ENCODE data around the gene GINS2. TPM values are rescaled to one million over a fixed set of nuclear protein-coding genes. Genes with fewer than 3 reads are reported as not detected.

The GINS2 gene
- total RNA-seq, 1 donor from 2014 or later, result not detected

GRCh38 chr16:85658504-85659326 is 30.0 kb downstream of the GINS2 start:
- Histone ChIP-seq H3K27ac (no peak overlapping the region), H3K9me3 (no peaks in the 10 kb centered on the region), H3K27me3 (no peaks in the 10 kb centered on the region), H3K4me1 (no peaks in the 10 kb centered on the region), H3K36me3 (peaks cover 66 to 84% of the 10 kb centered on the region in 2 donors), H3K4me3 (no peak overlapping the region)
- TF ChIP-seq, protein P1, sequence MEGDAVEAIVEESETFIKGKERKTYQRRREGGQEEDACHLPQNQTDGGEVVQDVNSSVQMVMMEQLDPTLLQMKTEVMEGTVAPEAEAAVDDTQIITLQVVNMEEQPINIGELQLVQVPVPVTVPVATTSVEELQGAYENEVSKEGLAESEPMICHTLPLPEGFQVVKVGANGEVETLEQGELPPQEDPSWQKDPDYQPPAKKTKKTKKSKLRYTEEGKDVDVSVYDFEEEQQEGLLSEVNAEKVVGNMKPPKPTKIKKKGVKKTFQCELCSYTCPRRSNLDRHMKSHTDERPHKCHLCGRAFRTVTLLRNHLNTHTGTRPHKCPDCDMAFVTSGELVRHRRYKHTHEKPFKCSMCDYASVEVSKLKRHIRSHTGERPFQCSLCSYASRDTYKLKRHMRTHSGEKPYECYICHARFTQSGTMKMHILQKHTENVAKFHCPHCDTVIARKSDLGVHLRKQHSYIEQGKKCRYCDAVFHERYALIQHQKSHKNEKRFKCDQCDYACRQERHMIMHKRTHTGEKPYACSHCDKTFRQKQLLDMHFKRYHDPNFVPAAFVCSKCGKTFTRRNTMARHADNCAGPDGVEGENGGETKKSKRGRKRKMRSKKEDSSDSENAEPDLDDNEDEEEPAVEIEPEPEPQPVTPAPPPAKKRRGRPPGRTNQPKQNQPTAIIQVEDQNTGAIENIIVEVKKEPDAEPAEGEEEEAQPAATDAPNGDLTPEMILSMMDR (IDR thresholded peaks at IDR 0.05), result no peak
- intact Hi-C loops (cut with DNase I), result no loop called here
- no peak for DNase-seq (ENCODE audit: low spot score in 2 of 2)

- peaks cover 4 to 5% of the 10 kb centered on the region in 2 donors for H3K4me1 ChIP-seq
- H3K4me3 ChIP-seq, result no peak overlapping the region
- TF ChIP-seq, protein P1 (IDR thresholded peaks at IDR 0.05), result no peak
- H3K36me3 ChIP-seq, result peaks cover 59 to 77% of the 10 kb centered on the region in 2 donors
- H3K27ac ChIP-seq, result no peak overlapping the region
- DNase-seq (ENCODE audit: low spot score in 2 of 2), result no peak
- no peaks in the 10 kb centered on the region for H3K27me3 ChIP-seq
- intact Hi-C loops (cut with DNase I), result no loop called here
- no peaks in the 10 kb centered on the region for H3K9me3 ChIP-seq
These were observed 30.8 kb downstream of the GINS2 start for GRCh38 chr16:85657996-85658395.

DNA sequence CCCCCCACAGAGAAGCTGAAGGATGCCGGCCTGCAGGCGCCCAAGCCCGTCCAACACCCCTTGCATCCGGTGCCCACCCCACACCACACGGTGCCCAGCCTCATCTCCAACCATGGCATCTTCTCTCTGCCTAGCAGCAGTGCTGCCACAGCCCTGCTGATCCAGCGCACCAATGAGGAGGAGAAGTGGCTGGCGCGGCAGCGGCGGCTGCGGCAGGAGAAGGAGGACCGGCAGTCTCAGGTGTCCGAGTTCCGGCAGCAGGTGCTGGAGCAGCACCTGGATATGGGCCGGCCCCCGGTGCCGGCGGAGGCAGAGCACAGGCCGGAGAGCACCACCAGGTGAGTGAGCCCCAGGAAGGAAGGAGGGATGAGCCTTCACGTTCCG is 31.5 kb downstream of the GINS2 start:
- Histone ChIP-seq H3K9me3 (no peaks in the 10 kb centered on the region), H3K27ac (no peak overlapping the region), H3K36me3 (peaks cover 52 to 70% of the 10 kb centered on the region in 2 donors), H3K27me3 (no peaks in the 10 kb centered on the region), H3K4me1 (peaks cover 4 to 11% of the 10 kb centered on the region in 2 donors), H3K4me3 (no peak overlapping the region)
- intact Hi-C loops (cut with DNase I), result no loop called here
- TF ChIP-seq, protein P1 (IDR thresholded peaks at IDR 0.05), result no peak
- DNase-seq (ENCODE audit: low spot score in 2 of 2), result no peak

- intact Hi-C loops (cut with DNase I), result no loop called here
- Histone ChIP-seq H3K9me3 (no peaks in the 10 kb centered on the region), H3K4me1 (peaks cover 4 to 17% of the 10 kb centered on the region in 2 donors), H3K36me3 (peaks cover 45 to 63% of the 10 kb centered on the region in 2 donors), H3K4me3 (no peak overlapping the region), H3K27ac (no peak overlapping the region), H3K27me3 (no peaks in the 10 kb centered on the region)
- TF ChIP-seq, protein P1 (IDR thresholded peaks at IDR 0.05), result no peak
- DNase-seq (ENCODE audit: low spot score in 2 of 2), result no peak
These were observed 32.1 kb downstream of the GINS2 start for GRCh38 chr16:85656351-85657266.

GRCh38 chr16:85655216-85656129 is 33.3 kb downstream of the GINS2 start:
- TF ChIP-seq, protein P1 (IDR thresholded peaks at IDR 0.05), result no peak
- Histone ChIP-seq H3K36me3 (peaks cover 38 to 54% of the 10 kb centered on the region in 2 donors), H3K27ac (no peak overlapping the region), H3K4me1 (peaks cover 8 to 23% of the 10 kb centered on the region in 2 donors), H3K4me3 (no peak overlapping the region), H3K27me3 (no peaks in the 10 kb centered on the region), H3K9me3 (no peaks in the 10 kb centered on the region)
- no peak for DNase-seq (ENCODE audit: low spot score in 2 of 2)
- intact Hi-C loops (cut with DNase I), result no loop called here

All from ascending aorta (tissue), 2 donors.